CMK (cell line): ENCODE data around the gene FNDC3A.

Experiments
- DNase-seq: peaks from one replicate; pipeline ENCODE4 v3.0.0-alpha.2; 2010; ENCODE audit warnings: low read depth

The FNDC3A gene, protein sequence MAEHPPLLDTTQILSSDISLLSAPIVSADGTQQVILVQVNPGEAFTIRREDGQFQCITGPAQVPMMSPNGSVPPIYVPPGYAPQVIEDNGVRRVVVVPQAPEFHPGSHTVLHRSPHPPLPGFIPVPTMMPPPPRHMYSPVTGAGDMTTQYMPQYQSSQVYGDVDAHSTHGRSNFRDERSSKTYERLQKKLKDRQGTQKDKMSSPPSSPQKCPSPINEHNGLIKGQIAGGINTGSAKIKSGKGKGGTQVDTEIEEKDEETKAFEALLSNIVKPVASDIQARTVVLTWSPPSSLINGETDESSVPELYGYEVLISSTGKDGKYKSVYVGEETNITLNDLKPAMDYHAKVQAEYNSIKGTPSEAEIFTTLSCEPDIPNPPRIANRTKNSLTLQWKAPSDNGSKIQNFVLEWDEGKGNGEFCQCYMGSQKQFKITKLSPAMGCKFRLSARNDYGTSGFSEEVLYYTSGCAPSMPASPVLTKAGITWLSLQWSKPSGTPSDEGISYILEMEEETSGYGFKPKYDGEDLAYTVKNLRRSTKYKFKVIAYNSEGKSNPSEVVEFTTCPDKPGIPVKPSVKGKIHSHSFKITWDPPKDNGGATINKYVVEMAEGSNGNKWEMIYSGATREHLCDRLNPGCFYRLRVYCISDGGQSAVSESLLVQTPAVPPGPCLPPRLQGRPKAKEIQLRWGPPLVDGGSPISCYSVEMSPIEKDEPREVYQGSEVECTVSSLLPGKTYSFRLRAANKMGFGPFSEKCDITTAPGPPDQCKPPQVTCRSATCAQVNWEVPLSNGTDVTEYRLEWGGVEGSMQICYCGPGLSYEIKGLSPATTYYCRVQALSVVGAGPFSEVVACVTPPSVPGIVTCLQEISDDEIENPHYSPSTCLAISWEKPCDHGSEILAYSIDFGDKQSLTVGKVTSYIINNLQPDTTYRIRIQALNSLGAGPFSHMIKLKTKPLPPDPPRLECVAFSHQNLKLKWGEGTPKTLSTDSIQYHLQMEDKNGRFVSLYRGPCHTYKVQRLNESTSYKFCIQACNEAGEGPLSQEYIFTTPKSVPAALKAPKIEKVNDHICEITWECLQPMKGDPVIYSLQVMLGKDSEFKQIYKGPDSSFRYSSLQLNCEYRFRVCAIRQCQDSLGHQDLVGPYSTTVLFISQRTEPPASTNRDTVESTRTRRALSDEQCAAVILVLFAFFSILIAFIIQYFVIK

DNA sequence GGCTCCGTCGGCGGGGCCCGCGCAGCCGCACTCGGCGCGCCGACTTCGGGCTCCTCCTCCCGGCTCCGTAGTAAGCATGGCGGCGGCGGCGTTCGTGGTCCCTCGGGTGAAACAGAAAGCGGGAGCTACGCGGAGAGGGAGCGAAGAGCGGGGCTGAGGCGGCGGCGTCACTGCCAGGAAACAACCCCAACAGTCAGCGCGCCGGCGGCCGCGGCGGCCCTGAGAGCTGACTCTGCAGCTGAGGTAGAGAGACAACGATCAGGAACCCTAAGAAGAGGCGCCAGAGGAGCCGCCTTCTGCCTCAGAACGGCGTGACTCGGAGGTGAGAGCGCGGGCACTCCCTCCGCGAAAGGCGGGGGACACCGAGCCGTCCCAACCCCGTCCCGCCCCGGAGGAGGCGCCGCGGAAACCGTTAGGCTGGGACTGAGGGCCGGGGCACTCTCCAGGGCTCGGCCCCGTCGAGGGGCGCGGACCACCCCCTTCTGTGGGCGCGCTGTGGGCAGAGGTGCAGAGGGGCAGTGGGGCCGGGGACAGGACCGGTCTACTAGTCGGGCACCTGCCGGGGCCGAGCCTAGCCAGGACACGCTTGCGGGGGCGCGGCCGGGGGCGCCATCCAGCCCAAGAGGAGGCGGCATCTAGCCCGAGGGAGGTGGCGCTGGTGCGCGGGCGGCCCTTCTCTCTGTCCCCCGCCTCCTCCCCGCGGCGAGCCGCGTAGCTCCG lies at the start of gene FNDC3A:
Gene FNDC3A, plus strand, starts transcription at position 57 of the 720 bp plus-strand sequence. CDS start 30,279 bp downstream, outside the sequence.
- DNase-seq = peak; percentile 26

DNA sequence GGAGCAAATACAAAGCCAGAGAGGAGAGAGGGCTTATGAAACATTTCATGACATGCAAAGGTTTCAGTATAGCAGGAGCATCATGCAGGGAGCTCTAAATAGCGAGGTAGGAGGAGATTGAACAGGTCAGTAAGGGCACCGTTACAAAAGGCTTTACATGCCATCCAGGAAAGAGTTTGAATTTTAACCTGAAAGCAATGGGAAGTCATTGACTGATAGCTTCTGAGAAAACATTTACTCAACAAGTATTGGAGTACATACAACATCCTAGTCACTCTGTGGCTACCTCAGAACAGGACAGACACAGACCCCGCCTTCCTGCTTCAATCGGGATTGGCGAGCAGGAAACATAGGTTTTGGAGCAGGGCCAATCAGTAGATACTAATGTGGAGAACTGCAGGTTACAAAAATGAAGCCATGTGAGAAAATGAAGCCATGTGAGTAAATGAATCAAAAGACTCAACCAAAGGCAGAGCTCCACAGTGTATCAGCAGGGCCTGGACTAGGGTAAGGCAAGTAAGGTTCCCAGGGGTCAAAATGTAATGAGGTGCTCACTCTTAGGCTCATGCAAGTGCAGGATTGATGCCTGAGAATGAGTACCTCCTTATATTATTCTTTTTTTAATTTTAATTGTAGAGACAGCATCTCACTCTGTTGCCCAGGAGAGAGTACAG lies 46.8 kb upstream of the FNDC3A start:
- no peak for DNase-seq

DNA sequence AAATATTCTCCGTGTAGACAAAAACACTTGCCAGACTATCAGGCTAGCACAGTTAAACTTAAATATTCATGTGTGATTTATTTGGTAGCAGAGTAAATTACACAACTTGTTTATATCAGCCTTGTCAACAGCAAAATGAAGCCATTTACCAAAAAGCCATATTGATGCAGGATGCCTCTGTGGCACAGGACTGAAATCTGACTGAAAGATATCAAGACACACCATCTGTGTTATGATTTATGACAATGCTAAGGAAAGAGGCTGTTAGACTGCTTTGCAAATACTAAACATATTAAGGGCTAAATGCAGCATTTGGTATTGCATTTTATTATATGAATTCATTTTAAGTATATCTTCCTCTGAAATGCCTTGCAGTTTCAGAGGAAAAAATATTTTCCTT lies 44.8 kb upstream of the FNDC3A start:
- no peak for DNase-seq

DNA sequence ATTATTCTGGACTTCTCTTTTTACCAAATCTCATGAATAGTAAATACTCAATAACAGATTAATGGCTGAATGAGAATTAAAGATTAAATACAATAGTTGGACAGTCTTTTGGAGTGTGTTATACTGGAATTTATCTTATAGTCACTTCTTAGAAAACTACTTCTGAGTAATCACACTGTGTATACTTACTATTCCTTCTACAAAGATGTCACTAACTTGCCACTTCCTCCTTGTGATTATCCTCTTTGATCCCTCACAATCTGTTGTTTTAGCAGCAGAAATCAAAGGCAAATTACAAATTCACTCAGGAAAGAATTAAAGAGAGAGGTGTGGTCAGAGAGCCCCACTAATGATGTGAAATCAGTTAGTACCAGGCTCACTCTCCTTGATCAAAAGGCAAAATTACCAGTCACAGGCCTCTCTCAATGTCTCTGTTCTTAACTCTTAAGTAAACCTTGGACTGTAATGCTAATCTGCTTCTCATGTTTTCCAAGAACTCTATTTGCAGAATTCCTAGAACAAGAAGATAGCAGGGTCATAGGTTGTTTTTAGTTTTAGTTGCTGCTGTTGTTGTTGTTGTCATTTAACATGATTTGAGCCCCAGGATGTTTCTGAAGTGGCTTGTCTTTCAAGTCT lies 37.3 kb upstream of the FNDC3A start:
- DNase-seq = no peak

DNA sequence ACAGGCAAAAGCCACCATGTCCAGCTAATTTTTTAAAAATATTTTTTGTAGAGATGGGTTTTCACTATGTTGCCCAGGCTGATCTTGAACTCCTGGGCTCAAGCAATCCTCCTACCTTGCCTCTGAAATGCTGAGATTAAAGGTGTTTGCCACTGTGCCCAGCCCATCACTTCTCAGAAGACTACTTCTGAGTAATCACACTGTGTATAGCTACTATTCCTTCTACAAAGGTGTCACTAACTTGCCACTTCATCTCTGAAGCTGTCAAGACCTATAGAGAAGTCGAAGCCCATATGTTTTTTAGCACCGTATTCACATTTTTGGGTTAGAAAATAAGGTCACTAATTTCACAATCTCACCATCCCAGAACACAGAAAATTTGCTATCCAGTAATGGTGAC lies 36.0 kb upstream of the FNDC3A start:
- DNase-seq = no peak

DNA sequence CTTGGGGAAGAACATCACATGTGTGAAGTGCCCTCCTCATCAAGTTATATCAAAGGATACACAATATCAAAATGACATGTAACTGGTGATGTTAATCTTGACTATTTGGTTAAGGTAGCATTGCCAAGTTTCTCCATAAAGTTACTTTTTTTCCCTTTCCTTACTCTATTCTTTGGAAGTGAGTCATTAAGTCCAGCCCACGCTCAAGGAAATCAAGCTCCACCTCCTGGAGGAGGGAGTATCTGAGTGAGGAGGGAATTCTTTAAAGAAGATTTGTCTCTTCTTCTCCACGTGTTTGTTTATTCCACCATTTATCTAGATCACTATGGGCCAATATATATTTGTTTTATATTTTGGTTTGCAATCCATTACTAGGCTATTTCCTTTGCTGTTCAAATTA lies 33.6 kb upstream of the FNDC3A start:
- DNase-seq = no peak

DNA sequence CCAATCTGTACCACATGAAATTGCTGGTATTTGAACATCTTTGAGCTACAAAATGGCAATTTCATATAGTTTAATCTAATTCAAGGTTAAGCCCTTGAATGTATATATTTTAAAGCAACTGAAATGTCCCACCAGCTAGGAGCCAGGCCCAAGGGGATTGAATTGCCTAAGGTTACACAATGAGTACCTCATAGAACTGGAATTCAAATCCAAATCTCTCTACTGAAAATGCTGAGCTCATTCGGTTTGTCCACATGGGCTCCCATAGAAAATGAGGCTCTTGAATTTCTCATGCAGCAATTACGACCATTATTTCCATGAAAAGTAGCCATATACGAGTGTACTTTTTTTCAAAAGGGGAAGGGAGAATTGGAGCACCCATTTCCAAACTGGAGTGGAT lies 31.5 kb upstream of the FNDC3A start:
- no peak for DNase-seq

DNA sequence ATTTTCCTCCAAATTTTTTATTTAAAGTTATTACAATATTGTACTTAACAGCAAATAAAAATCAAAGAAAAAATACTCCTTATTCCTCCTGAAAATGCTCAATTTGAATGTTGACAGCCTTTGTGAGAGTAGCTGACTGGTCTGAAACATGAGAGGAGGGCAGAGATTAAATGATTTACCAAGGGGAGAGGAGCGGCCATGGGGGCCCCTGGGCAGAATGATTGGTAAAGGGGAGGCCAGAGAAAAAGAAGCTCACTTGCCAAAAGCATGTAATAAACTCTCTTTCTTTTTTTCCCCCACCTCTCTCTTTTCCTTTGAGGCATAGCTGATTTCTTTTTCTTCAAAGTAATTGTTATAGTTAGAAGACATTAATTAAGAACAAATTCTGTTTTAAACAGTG lies 30.1 kb upstream of the FNDC3A start:
- no peak for DNase-seq

DNA sequence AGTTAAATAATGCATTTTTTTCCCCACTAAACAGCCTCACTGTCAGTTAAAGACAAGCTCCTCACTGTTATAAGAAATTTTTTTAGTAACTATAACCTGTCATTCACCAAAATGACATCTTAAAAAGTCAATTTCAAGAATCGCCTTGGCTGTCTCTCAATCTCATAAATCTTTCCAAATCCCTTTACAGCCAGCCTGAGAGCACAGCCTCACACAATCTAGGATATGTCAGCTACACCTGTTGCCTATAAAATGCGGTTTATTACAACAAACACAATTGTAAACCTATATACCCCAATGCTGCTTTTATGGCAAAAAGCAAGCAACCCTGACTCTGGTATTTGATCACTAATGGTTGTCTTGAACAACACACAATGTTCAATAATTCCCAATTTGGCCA lies 29.5 kb upstream of the FNDC3A start:
- DNase-seq = no peak

DNA sequence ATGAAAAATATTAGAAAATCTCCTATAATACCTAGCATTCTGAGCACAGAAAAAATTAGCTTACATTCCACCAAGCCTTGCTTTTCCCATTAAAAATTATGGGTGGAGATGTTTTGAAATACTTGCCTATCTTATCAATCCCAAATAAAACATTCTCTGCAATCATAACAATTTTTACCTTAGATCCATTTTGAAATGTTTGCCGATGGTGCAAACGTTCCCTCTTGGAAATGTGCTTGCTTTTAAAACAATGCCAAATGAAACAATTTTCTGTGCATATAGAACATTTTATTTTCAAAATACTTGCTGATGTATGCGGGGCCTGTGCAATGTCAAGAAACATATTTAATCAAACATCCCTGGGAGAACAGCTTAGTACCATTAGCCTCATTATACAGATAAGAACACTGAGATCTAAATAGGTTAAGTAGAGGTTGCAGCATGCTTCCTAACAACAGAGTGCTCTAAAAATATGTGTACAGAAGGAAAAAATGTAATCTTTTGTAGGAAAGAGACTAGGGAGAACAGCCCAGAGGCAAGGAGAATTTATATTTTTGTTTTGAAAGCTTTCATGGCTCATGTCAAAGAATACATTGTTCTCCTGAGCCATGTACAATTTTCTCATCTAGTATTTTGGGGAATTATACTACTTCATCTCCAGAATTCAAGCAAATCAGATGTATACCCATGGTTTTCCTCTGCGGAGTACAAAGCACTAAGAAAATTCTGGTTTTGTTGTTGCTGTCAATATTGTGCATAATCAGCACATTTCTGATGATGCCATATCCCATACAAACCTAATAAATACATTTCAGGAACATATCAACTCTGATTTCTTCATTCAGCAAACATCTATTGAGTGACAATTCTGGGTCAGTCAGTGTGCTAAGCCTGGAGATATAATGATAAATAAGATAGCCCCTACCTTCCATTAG lies 25.9 kb upstream of the FNDC3A start:
- no peak for DNase-seq

DNA sequence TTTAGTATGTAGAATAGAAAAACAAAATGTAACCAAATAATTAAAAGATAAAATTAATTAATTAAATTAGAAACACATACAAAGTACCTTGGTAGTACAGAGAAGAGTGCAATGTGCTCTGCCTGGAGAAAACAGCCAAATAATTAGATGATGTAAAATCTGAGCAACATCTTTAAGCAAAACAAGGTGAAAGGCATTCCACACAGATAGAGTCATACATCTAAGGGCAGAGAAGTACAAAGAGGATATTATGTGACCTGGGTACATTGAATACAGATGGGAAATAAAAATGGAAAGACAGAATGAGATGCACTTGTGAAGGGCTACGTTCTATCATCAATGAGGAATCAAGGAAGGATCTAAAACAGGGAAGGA lies 25.2 kb upstream of the FNDC3A start:
- no peak for DNase-seq

DNA sequence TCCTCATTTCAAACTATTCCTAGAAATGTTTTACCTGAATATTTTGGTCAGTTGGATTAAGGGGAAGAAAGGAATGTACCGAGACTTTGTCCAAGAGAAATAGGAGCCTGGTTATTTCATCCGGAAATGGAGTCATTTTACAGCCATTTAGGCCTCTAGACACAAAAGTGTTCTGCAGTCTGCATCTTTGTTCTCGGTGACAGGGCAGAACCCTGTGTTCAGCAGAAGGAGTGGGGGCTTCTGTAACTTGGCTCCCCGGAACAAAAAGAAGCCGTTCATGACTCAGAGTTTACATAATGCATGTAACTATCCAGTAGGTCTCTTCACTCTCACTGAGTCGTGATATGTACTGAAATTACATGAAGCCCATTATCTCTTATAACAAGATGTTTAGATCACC lies 21.6 kb upstream of the FNDC3A start:
- no peak for DNase-seq

DNA sequence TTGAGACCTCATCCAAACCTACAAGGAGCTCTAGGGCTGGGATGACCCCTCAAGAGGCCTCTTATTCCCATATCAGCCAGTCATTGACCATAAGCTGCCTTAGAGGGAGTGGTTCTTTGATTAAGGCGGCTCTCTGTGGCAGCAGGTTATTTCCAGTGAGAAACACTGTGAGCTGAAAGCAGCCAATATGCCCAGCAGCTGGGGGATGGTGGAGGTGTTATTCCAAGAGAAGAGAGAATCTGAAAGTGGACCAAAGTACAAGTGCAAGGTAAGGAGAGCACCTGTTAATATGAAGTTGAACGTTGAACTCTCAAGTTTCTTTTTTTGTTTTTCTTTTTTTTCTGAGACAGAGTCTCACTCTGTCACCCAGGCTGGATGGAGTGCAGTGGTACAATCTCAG lies 20.2 kb upstream of the FNDC3A start:
- DNase-seq = no peak

DNA sequence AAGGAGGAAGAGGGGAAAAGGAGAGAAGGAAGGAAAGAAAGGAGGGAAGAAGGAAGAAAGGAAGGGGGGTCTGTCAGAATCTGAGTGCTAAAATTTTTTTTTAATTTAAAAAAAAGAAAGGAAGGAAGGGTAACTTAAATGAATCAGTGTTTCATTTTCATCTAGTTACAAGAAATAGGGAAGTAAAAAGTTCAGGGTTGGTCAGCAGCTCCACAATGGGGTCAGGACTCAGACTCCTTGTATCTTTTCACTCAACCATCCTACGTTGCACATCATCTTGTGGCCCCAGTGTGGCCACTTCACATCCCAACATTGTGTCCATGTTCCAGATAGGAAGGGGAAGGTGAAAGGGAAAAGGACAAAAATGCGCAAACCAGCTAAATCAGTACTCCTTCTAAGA lies 14.3 kb upstream of the FNDC3A start:
- DNase-seq = no peak

DNA sequence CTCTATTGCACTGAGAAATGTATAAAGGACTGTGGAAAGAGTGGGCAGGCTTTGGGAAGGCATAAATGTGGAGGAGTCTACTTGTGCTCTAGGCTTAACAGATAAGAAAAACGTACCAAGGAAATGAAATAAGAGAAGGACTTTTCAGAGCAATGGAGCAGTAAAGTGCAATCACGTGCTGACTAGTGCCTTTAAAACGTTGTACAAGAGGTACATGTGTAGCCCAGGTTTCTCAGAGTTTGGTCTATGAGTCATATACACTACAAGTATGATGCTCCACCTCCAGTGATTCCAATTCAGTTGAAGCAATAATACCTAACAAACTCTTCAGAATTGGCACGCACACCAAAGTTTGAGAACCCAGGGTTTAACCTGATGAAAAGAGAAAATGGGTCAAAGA lies 13.4 kb upstream of the FNDC3A start:
- DNase-seq = no peak

DNA sequence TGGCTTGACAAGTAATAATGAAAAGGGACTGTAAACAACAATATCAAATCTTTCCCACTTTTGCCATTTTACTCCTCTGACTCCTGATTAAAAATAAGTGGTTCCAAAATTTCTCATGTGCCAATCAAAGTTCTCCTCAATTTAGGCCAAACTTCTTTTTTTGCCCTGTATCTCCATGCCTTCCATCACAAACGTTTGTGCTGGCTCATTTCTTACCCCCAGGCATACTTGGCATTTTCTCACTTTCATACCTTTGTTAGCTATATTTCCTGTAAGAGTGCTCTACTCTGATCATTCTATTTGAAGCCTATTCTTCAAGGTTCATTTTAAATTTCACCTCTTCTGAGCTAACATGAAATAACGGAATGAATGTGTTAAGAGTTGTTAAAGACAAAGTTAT lies 10.0 kb upstream of the FNDC3A start:
- DNase-seq = no peak

DNA sequence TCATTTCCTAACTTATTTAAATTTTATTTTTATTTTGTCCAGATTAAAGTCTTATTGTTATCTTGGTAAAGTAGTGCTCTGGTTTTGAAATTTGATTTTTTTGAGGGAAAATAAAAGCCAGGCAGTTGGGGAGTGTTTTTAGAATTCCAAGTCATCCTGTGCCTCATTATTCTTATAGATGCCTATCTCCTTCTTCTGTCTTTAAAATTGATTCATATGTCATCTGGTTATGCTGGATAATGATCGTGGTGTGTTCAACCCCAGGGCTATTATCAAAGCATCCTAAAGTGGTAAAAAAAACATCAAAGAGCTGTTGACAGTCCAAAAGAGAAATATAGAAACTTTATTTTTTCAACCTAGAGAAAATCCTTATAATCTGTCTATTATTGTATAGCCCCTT lies 6.0 kb upstream of the FNDC3A start:
- DNase-seq = no peak

DNA sequence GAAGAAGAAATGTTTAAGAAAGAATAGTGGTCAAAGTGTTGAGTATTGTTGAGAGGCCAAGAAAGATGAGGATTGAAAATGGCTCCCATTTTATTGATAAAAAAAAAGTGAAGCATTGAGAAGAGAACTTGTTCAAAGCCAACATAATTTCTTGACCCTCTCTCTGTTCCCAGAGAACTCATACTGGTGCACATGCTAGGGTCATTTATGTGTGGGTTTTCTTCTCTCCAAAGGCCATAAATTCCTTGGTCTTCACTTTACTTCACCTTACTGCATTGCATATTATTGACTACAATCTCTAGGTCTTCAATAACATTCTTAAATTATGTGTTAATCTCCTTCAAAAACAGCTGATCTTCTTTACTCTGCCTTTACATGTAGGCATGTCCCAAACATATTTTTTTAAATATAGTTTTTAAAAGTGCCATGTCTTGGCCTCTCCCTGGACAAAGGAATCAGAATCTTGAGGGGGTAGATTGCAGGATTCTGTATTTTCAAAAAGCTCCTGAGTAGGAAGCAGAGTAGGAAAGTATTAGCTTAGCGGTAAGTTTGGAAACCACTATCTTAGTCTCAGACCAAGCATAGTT lies 1.8 kb upstream of the FNDC3A start:
- DNase-seq = no peak

DNA sequence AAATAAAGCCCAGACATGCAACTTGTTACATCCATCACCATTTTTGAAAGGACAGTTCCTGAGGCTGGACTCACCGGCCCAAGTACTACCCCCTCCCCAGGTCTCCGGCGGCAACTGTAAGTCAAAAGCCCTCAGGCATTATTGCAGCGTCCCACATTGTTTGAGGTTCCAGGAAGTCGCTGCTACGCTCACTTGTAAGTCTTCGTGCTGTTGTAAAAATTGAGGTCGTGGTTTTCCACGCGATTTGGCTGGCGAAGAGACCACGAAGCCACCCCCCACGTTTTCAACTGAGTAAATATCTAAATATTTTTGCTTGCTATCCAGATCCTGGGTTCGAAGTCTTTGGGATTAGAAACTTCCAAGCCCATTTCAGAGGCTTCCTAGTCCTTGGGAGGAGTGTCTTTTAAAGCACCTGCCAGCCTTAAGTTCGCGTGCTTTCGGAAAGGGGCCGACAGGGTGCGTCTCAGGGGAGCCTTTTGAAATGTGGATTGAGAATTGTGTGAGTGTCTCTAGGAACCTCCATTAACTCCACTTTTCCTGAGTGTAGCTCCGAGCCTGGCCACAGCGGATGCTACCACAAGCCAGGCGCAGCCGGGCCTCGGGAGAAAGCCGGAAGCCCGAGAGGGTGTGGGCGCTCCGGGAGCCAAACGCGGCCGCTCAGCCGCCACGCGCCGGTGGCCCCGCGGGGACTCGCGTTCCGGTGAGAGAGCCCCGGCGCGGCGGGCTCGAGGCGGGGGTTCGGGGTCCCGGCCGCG lies 434 bp upstream of the FNDC3A start:
- peak; percentile 8 for DNase-seq
